Hepatocyte (in vitro differentiated cells): Measurements from ENCODE around the gene BRCA1. TPM values are rescaled to one million over a fixed set of nuclear protein-coding genes. Genes with fewer than 3 reads are reported as not detected.

Experiments used
- DNase-seq: peaks from one replicate; pipeline ENCODE4 v3.0.0-alpha.2; 2016; ENCODE audit warnings: low spot score
- H2AFZ ChIP-seq: fragments of 200-600 bp; sonication (generic); 2 replicates; pipeline ENCODE4 v1.6.0; 2016; ENCODE audit warnings: antibody characterized with exemption, mild to moderate bottlenecking
- H3K27ac ChIP-seq: fragments of 200-600 bp; sonication (generic); 2 replicates; pipeline ENCODE4 v1.5.1; 2016; ENCODE audit warnings: mild to moderate bottlenecking
- H3K27me3 ChIP-seq: fragments of 200-600 bp; sonication (generic); 2 replicates; pipeline ENCODE4 v1.6.1; 2016
- H3K36me3 ChIP-seq: fragments of 200-600 bp; sonication (generic); replicated peaks from 2 replicates; pipeline ENCODE4 v1.5.1; 2016; ENCODE audit warnings: low read depth; ENCODE audit not compliant: insufficient read depth
- H3K4me1 ChIP-seq: fragments of 200-600 bp; sonication (generic); 2 replicates; pipeline ENCODE4 v1.5.1; 2016; ENCODE audit warnings: mild to moderate bottlenecking, moderate library complexity; ENCODE audit not compliant: insufficient read depth
- H3K4me2 ChIP-seq: fragments of 200-600 bp; sonication (generic); 2 replicates; pipeline ENCODE4 v1.6.0; 2016
- H3K4me3 ChIP-seq: fragments of 200-600 bp; sonication (generic); 2 replicates; pipeline ENCODE4 v1.5.1; 2016; ENCODE audit warnings: mild to moderate bottlenecking
- H3K79me2 ChIP-seq: fragments of 200-600 bp; sonication (generic); 2 replicates; pipeline ENCODE4 v1.6.0; 2017; ENCODE audit warnings: mild to moderate bottlenecking
- H3K9me2 ChIP-seq: fragments of 200-600 bp; sonication (generic); replicated peaks from 2 replicates; pipeline ENCODE4 v1.6.0; 2017; ENCODE audit warnings: mild to moderate bottlenecking; ENCODE audit not compliant: insufficient read depth
- H3K9me3 ChIP-seq: fragments of 200-600 bp; sonication (generic); 2 replicates; pipeline ENCODE4 v1.5.1; 2016; ENCODE audit warnings: low read depth, mild to moderate bottlenecking
- H4K20me1 ChIP-seq: fragments of 200-600 bp; sonication (generic); 2 replicates; pipeline ENCODE4 v1.6.0; 2016; ENCODE audit warnings: mild to moderate bottlenecking; ENCODE audit not compliant: insufficient read depth, poor library complexity, severe bottlenecking
- EZH2 ChIP-seq: fragments of 200-600 bp; sonication (generic); IDR thresholded peaks from 2 replicates; pipeline ENCODE4 v1.6.1; 2016; ENCODE audit warnings: antibody characterized with exemption, mild to moderate bottlenecking, borderline replicate concordance
- EZH2phosphoT487 ChIP-seq: fragments of 200-600 bp; sonication (generic); IDR thresholded peaks from one replicate; pipeline ENCODE4 v1.6.1; 2018; ENCODE audit warnings: antibody characterized with exemption, mild to moderate bottlenecking, low read depth, moderate library complexity; ENCODE audit not compliant: unreplicated experiment, severe bottlenecking
- WGBS: methylation state at CpG from one replicate; pipeline ENCODE4 v1.1.6; 2016; ENCODE audit warnings: low lambda C conversion rate; ENCODE audit errors: missing lambda C conversion rate; 5-methylcytosine and 5-hydroxymethylcytosine counted together
- polyA plus RNA-seq: library from polyadenylated mRNA; unstranded; fragments of >200 nt; fragmentation: Nextera tagmentation; extraction: Ambion mirVana; gene quantifications from 2 replicates; pipeline ENCODE4 v1.2.1, GENCODE V29; 2016
- total RNA-seq: library from RNA; depleted of rRNA; stranded (reverse); fragments of >200 nt; gene quantifications from 2 replicates; pipeline ENCODE4 v1.2.3, GENCODE V29; 2014
- TF ChIP-seq, protein P1 (sequence below): fragments of 200-600 bp; sonication (generic); IDR thresholded peaks from 2 replicates; pipeline ENCODE4 v1.5.1; 2016; ENCODE audit warnings: antibody characterized with exemption, mild to moderate bottlenecking; ENCODE audit not compliant: poor library complexity

Gene BRCA1
- total and polyA plus RNA-seq, 2 experiments from 2014 or later = 7.0 to 8.0 TPM

DNA sequence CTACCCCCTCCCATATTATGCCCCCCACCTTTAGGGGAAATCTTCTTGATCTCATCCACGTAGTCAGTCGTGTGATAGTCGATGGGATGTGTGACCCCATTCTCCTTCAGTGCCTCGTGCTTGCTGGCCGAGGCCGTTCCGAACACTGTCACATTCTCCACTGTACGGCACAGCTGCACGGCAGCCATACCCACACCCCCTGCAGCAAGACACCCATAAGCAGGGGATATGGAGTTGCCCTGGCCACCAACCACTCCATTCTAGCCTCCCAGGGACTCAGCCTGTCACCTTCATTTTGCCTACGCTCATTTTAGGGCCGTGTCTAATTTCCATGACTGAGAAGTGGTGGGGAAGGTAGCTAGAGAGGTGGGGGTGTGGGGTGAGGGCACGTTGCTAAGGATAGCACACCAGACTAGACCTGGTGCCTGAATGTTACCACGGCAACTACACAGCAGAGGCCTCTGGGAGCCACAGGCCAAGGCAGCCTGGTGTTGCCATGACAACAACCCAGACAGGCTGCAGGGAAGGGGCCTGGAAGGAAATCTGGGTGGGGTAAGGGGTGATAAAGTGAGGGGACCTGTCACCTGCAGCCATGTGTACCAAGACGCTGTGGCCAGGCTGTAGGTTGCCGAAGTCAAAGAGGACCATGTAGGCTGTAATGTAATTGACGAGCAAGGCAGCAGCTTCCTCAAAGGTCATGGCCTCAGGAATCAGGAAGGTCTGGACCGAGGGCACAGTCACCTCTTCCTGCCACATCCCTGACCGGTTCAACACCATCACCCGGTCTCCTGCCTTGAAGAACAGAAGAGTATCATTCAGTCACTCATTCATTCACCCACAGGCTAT lies 106.9 kb downstream of the BRCA1 start:
- Histone ChIP-seq H3K9me3 (no peaks in the 10 kb centered on the region), H3K27me3 (no peaks in the 10 kb centered on the region), H3K4me3 (no peak overlapping the region), H3K79me2 (peaks cover 47% of the 10 kb centered on the region), H3K4me1 (peaks cover 24% of the 10 kb centered on the region), H3K9me2 (no peaks in the 10 kb centered on the region), H3K36me3 (no peaks in the 10 kb centered on the region), H3K4me2 (peak overlapping the region; percentile 88), H3K27ac (peak overlapping the region; percentile 99), H2AFZ (no peak overlapping the region), H4K20me1 (peaks cover 15% of the 10 kb centered on the region)
- TF ChIP-seq EZH2 (no peak), EZH2phosphoT487 (no peak)
- TF ChIP-seq, protein P1, sequence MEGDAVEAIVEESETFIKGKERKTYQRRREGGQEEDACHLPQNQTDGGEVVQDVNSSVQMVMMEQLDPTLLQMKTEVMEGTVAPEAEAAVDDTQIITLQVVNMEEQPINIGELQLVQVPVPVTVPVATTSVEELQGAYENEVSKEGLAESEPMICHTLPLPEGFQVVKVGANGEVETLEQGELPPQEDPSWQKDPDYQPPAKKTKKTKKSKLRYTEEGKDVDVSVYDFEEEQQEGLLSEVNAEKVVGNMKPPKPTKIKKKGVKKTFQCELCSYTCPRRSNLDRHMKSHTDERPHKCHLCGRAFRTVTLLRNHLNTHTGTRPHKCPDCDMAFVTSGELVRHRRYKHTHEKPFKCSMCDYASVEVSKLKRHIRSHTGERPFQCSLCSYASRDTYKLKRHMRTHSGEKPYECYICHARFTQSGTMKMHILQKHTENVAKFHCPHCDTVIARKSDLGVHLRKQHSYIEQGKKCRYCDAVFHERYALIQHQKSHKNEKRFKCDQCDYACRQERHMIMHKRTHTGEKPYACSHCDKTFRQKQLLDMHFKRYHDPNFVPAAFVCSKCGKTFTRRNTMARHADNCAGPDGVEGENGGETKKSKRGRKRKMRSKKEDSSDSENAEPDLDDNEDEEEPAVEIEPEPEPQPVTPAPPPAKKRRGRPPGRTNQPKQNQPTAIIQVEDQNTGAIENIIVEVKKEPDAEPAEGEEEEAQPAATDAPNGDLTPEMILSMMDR = no peak
- DNase-seq = peak; percentile 64
- WGBS = 77% methylated on average over 19 of the region's 19 CpGs

DNA sequence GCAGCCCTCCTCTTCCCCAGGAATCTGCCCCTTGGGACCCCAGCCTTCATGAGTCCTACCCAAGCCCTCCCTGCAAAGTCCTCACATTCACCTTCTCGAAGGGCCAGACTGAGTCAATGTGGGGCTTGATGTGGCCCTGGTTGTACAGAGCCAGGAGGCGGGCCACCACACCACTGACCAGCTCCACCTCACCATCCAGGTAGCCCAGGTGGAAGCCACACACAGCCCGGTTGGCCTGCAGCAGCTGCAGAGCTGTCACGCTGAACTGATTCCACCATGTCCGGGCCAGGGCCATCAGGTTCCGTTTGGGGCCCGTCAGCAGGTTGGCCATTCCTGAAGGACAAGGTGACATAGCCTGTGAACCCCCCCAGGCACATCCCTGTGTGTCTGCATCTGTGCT lies 108.9 kb downstream of the BRCA1 start:
- H3K4me2 ChIP-seq = no peak overlapping the region
- no peaks in the 10 kb centered on the region for H3K36me3 ChIP-seq
- H3K4me3 ChIP-seq = no peak overlapping the region
- no peaks in the 10 kb centered on the region for H3K9me2 ChIP-seq
- no peak for DNase-seq
- no peaks in the 10 kb centered on the region for H3K27me3 ChIP-seq
- peaks cover 38% of the 10 kb centered on the region for H3K79me2 ChIP-seq
- TF ChIP-seq, protein P1 = no peak
- TF ChIP-seq EZH2phosphoT487 (no peak), EZH2 (no peak)
- H2AFZ ChIP-seq = no peak overlapping the region
- peaks cover 34% of the 10 kb centered on the region for H3K4me1 ChIP-seq
- H3K9me3 ChIP-seq = no peaks in the 10 kb centered on the region
- H4K20me1 ChIP-seq = peaks cover 15% of the 10 kb centered on the region
- WGBS = 94% methylated on average over 7 of the region's 7 CpGs
- no peak overlapping the region for H3K27ac ChIP-seq

DNA sequence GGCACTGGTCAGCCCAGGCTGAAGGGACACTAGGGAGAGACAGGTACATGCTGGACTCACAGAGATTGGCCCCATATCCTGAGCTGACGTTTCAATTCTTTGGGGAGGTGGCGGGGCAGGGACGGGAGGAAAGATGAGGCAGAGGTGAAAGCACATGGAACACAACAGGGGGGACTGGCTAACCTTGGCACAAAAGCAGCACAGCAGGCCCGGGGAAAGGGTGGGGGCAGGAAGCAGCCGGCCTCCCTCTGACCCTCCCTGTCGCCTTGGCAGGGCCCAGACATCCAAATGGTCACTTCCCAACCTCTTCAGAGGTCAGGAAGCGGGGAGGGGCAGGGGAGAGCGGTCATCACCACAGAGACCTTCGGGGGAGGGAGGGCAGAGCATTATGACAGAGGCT lies 109.6 kb downstream of the BRCA1 start:
- H3K4me1 ChIP-seq = peaks cover 35% of the 10 kb centered on the region
- WGBS = 91% methylated on average over 8 of the region's 9 CpGs
- no peak for TF ChIP-seq EZH2phosphoT487
- TF ChIP-seq, protein P1 = no peak
- no peak for TF ChIP-seq EZH2
- no peak overlapping the region for H3K4me3 ChIP-seq
- peaks cover 33% of the 10 kb centered on the region for H3K79me2 ChIP-seq
- DNase-seq = no peak
- H2AFZ ChIP-seq = no peak overlapping the region
- H3K27ac ChIP-seq = no peak overlapping the region
- H3K9me2 ChIP-seq = no peaks in the 10 kb centered on the region
- H3K4me2 ChIP-seq = no peak overlapping the region
- H3K9me3 ChIP-seq = no peaks in the 10 kb centered on the region
- no peaks in the 10 kb centered on the region for H3K27me3 ChIP-seq
- H4K20me1 ChIP-seq = peaks cover 15% of the 10 kb centered on the region
- H3K36me3 ChIP-seq = no peaks in the 10 kb centered on the region
